Thyroid gland (tissue), 4 donors: ENCODE results near the gene FLAD1. TPM values are rescaled to one million over a fixed set of nuclear protein-coding genes. Genes with fewer than 3 reads are reported as not detected.

Source experiments
- DNase-seq, 2 donors: peaks; one replicate each; pipeline ENCODE4 v3.0.0-alpha.2; 2019
- H3K27ac ChIP-seq, 3 donors: fragments of 200-600 bp; sonication (generic); 1 replicate in 2 of 3; 2 replicates in 1 of 3; pipeline ENCODE4 v1.5.1; 2016 to 2019; ENCODE audit warnings: mild to moderate bottlenecking in 1 of 3, moderate library complexity in 1 of 3
- H3K27me3 ChIP-seq: fragments of 200-600 bp; sonication (generic); one replicate; pipeline ENCODE4 v1.5.1; 2019
- H3K36me3 ChIP-seq, 2 donors: fragments of 200-600 bp; sonication (generic); one replicate each; pipeline ENCODE4 v1.5.1; 2016 to 2019
- H3K4me1 ChIP-seq, 2 donors: fragments of 200-600 bp; sonication (generic); one replicate each; pipeline ENCODE4 v1.5.1; 2017 to 2019
- H3K4me3 ChIP-seq, 3 donors: fragments of 200-600 bp; sonication (generic); replicated peaks in 1 of 3; 1 replicate in 2 of 3; 2 replicates in 1 of 3; pipeline ENCODE4 v1.5.1; 2016; ENCODE audit warnings: mild to moderate bottlenecking in 1 of 3
- H3K9me3 ChIP-seq: fragments of 200-600 bp; sonication (generic); one replicate; pipeline ENCODE4 v1.5.1; 2017
- POLR2A ChIP-seq, 2 donors: fragments of 450-650 bp; IDR thresholded peaks; one replicate each; pipeline ENCODE4 v1.6.1; 2017; ENCODE audit warnings: antibody characterized with exemption in 2 of 2, mild to moderate bottlenecking in 2 of 2, moderate library complexity in 1 of 2
- WGBS, 2 donors: methylation state at CpG; one replicate each; pipeline ENCODE4 v1.1.5; 2017; 5-methylcytosine and 5-hydroxymethylcytosine counted together
- intact Hi-C: fragments of 100-400 bp; cut with DNase I; formaldehyde crosslinking; loops from one replicate; pipeline ENCODE4 v1.15.1; 2023
- total RNA-seq, 4 donors: library from RNA; depleted of rRNA; stranded (reverse); fragments of >200 nt; gene quantifications; one replicate each; pipeline ENCODE4 v1.2.3, GENCODE V29; 2016
- TF ChIP-seq, protein P1 (sequence below), 6 experiments: fragments of 200-600 bp in 3 of 6; fragments of 450-650 bp in 3 of 6; sonication (generic) in 3 of 6; IDR thresholded peaks; one replicate each; pipeline ENCODE4 v1.5.1; 2016 to 2019; ENCODE audit warnings: antibody characterized with exemption in 6 of 6, mild to moderate bottlenecking in 2 of 6, inconsistent platforms in 1 of 6, moderate library complexity in 1 of 6

FLAD1 gene
- total RNA-seq, 4 donors from 2014 or later: 24.1 to 39.3 (median 31.1) TPM

- Histone ChIP-seq H3K36me3 (no peaks in the 10 kb centered on the region), H3K27ac (peak overlapping the region; percentile 86 to 99 (median 95)), H3K4me1 (peaks cover 22 to 26% of the 10 kb centered on the region in 2 donors), H3K27me3 (no peaks in the 10 kb centered on the region), H3K9me3 (no peaks in the 10 kb centered on the region), H3K4me3 (peak overlapping the region in 1 of 3 donors; percentile 86)
- DNase-seq: peak; percentile 63 to 67
- intact Hi-C loops: loop anchor here (5.0 kb wide), 1 partner anchor 37 kb away; the partner anchor contains the start of gene PYGO2
- 5 to 6% methylated on average over 30 to 50 of the region's 50 CpGs for WGBS, 2 donors
- no peak for TF ChIP-seq POLR2A (IDR thresholded peaks at IDR 0.05)
- TF ChIP-seq, protein P1, sequence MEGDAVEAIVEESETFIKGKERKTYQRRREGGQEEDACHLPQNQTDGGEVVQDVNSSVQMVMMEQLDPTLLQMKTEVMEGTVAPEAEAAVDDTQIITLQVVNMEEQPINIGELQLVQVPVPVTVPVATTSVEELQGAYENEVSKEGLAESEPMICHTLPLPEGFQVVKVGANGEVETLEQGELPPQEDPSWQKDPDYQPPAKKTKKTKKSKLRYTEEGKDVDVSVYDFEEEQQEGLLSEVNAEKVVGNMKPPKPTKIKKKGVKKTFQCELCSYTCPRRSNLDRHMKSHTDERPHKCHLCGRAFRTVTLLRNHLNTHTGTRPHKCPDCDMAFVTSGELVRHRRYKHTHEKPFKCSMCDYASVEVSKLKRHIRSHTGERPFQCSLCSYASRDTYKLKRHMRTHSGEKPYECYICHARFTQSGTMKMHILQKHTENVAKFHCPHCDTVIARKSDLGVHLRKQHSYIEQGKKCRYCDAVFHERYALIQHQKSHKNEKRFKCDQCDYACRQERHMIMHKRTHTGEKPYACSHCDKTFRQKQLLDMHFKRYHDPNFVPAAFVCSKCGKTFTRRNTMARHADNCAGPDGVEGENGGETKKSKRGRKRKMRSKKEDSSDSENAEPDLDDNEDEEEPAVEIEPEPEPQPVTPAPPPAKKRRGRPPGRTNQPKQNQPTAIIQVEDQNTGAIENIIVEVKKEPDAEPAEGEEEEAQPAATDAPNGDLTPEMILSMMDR (IDR thresholded peaks at IDR 0.05): no peak
Observed at GRCh38 chr1:154999571-155000410, 16.6 kb downstream of the FLAD1 start.

DNA sequence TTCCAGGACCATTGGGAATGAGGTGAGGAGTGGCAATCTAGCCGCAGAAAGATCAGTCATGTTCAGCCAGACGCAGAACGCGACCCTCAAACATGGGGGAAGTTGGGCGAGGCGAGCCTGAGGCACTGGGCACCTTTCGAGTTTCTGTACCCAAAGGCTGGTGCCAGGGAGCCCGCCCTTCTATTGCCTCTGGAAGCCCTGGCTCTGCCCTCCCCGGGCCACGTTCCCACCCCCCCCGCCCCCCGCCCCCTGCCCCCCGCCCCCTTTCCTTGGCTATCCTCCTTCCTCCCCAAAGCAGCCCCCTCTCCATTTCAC, 17.2 kb downstream of the FLAD1 start:
- no peak for DNase-seq
- H3K4me1 ChIP-seq: peaks cover 28 to 31% of the 10 kb centered on the region in 2 donors
- H3K27me3 ChIP-seq: no peaks in the 10 kb centered on the region
- TF ChIP-seq POLR2A (IDR thresholded peaks at IDR 0.05): no peak
- TF ChIP-seq, protein P1 (IDR thresholded peaks at IDR 0.05): no peak
- peak overlapping the region; percentile 86 to 99 (median 95) for H3K27ac ChIP-seq
- H3K9me3 ChIP-seq: no peaks in the 10 kb centered on the region
- intact Hi-C loops: no loop called here
- no peaks in the 10 kb centered on the region for H3K36me3 ChIP-seq
- peak overlapping the region in 1 of 3 donors; percentile 86 for H3K4me3 ChIP-seq
- WGBS, 2 donors: 1 to 2% methylated on average over 11 to 12 of the region's 13 CpGs

GRCh38 chr1:155000726-155001424, 17.7 kb downstream of the FLAD1 start:
- H3K36me3 ChIP-seq: no peaks in the 10 kb centered on the region
- H3K4me1 ChIP-seq: peaks cover 33 to 35% of the 10 kb centered on the region in 2 donors
- H3K27ac ChIP-seq: peak overlapping the region; percentile 86 to 99 (median 95)
- no peaks in the 10 kb centered on the region for H3K27me3 ChIP-seq
- TF ChIP-seq, protein P1 (IDR thresholded peaks at IDR 0.05): peak in 1 of 6 experiments; percentile 23
- TF ChIP-seq POLR2A (IDR thresholded peaks at IDR 0.05): peak; percentile 45 to 84
- DNase-seq: peak; percentile 99
- intact Hi-C loops: no loop called here
- 0 to 1% methylated on average over 3 to 28 of the region's 43 CpGs for WGBS, 2 donors
- H3K9me3 ChIP-seq: no peaks in the 10 kb centered on the region
- peak overlapping the region in 2 of 3 donors; percentile 46 to 86 for H3K4me3 ChIP-seq

DNA sequence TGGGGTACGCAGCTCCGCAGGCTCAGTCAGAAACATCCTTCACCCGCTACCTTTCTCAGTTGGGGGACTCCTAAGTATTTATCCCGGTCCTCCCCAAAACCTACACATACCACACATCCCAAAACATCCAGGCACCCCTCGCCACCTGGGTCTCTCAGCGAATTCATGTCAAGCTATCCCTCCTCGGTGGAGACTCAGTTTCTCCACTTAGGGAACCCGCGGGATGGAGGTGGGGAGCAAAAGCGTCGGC, 18.2 kb downstream of the FLAD1 start:
- peak overlapping the region; percentile 86 to 99 (median 95) for H3K27ac ChIP-seq
- H3K27me3 ChIP-seq: no peaks in the 10 kb centered on the region
- H3K36me3 ChIP-seq: no peaks in the 10 kb centered on the region
- TF ChIP-seq POLR2A (IDR thresholded peaks at IDR 0.05): no peak
- TF ChIP-seq, protein P1 (IDR thresholded peaks at IDR 0.05): no peak
- no peak for DNase-seq
- H3K4me1 ChIP-seq: peaks cover 38 to 40% of the 10 kb centered on the region in 2 donors
- 0 to 1% methylated on average over 6 to 11 of the region's 11 CpGs for WGBS, 2 donors
- peak overlapping the region; percentile 23 to 86 (median 41) for H3K4me3 ChIP-seq
- intact Hi-C loops: no loop called here
- no peaks in the 10 kb centered on the region for H3K9me3 ChIP-seq
